HG03432 (cell line): ENCODE data around the gene TPST2.

ENCODE experiments used
- ATAC-seq: cut with Tn5 transposase; IDR thresholded peaks from one replicate; pipeline ENCODE4 v1.9.1; 2021; ENCODE audit warnings: mild to moderate bottlenecking, moderate library complexity; ENCODE audit not compliant: unreplicated experiment

TPST2 gene

GRCh38 chr22:26503758-26504157, 86.2 kb downstream of the TPST2 start:
- no peak for ATAC-seq

GRCh38 chr22:26502688-26503561, 87.0 kb downstream of the TPST2 start:
- no peak for ATAC-seq

DNA sequence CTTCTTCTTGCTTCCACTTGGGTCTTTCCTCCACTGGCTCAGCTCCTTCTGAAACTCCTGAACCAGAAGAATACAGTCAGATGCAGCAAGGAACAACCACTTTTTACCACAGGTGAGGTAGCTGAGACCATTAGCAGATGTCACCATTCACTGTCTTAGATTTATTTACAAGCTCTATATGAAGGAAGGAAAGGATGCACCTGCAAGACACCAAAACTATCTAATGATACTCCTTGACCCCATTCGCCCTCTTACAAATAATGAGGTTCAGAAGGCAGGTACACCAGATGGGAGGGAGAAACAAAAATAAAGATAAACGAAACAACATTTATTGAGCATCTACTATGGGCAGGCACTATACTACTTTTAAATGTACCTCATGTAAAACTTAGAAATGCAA, 87.9 kb downstream of the TPST2 start:
- ATAC-seq: no peak

- ATAC-seq: no peak
Measured at GRCh38 chr22:26499188-26499703, 90.7 kb downstream of the TPST2 start.

GRCh38 chr22:26496456-26496855, 93.5 kb downstream of the TPST2 start:
- no peak for ATAC-seq

DNA sequence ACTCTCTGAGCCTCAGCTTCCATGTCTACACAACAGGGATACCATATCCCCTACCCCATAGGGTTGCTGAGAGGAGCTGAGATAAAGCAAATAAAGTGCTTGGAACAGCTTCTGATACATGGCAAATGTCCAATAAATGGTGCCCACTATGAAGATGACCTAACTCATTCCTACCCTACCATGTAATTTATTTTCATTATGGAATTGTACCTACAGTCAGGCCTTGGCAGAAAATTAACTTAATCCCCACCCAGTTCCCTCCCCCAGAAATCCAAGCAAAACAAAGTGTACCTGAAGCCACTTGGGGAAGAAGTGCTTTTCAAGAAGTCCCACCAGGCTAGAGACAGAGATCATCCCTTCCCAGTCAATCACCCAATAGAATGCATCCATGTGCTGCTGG, 95.4 kb downstream of the TPST2 start:
- ATAC-seq: no peak

- ATAC-seq: no peak
Measured at GRCh38 chr22:26492220-26492619, 97.7 kb downstream of the TPST2 start.

DNA sequence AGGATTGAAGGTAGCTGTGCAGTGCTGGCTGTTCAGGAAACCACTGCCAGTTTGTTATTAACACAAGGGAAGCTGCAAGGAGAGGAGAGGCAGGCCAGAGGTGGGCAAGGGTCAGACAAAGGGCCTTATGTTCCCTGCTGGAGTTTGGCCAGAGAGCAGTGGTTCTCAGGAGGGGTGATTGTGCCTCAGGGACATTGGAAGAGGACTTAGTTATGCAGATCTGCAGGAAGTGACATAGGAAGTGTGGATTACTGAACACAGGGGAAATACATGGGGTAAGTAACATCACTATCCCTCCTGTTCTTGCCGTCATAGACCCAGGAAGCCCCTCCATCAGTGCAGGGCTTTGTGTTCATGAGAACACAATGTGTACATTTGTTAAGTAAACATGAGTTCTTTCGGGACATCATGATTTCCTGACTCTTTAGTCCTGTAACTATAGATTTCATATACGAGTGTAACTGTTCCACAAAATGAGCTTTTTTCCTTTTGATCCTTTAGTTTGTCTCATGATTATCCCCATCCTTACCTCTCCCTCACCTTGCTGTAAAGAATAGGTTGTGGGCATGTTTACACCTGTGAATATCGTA, 100.4 kb downstream of the TPST2 start:
- no peak for ATAC-seq

- no peak for ATAC-seq
Measured at GRCh38 chr22:26487996-26488395, 101.9 kb downstream of the TPST2 start.

- ATAC-seq: no peak
Measured at GRCh38 chr22:26486394-26486793, 103.5 kb downstream of the TPST2 start.

- no peak for ATAC-seq
Measured at GRCh38 chr22:26485806-26486390, 104.0 kb downstream of the TPST2 start.

GRCh38 chr22:26485013-26485412, 104.9 kb downstream of the TPST2 start:
- ATAC-seq: no peak

DNA sequence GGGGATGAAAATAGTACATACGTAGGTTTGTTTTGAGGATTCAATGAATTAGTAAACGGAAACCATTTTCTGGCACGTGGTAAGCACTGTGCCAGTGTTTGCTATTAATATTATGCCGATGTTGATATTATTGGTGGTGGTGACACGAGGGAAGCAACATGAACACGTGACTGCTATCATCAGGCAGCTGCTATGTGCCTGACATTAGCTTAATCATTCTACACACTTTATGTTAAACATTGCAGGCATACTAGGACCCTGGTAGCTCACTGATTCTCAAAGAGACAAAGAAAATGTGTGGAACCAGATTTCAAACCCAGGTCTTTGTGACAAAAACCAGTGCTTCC, 105.6 kb downstream of the TPST2 start:
- ATAC-seq: no peak

DNA sequence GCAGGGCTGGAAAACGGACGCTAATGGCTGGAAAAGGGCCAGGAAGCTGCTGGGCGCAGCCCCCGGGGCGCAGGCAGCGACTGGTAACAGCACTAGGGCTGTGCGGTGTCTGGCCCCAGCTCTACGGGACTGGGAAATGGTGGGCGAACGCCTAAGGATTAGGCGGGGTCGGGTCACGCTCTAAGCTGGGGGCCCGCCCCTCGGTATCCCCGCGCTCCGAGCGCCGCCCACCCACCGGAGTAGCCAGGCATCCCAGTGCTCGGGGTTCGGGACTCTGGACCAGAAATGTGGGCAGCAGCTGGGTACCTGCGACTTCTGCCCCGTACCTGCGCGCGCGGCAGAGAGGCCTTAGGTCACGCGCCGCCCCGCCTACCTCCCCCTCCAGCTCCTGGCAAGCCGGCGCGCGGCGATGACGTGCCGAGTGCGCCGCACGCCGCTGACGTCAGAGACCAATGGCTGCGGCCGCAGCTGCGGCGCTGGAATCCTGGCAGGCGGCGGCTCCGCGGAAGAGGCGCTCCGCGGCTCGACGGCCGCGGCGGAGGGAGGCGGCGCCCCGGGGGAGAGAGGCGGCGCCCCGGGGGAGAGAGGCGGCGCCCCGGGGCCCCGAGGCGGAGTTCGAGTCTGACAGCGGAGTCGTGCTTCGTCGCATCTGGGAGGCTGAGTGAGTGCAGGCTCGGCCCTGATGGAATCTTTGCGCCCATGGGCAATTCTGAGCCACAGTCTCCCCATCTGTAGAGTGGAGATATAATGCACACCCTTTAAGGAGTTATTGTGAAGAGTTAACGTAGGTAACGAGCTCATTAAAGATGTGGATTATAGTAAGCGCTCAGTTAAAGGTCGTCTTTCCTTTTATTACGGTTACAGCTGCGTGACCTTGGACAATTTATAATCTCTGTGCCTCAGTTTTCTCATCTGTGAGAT, 106.2 kb downstream of the TPST2 start, which contains the start of the genes HPS4 and SRRD:
Gene HPS4 (minus strand): TSS at position 345 of the 921 bp plus-strand sequence. CDS start 2,021 bp downstream, outside the sequence.
Gene SRRD (plus strand): TSS at position 439 of the 921 bp plus-strand sequence. CDS start 14 bp downstream, at position 453.
- ATAC-seq: peak; percentile 80

DNA sequence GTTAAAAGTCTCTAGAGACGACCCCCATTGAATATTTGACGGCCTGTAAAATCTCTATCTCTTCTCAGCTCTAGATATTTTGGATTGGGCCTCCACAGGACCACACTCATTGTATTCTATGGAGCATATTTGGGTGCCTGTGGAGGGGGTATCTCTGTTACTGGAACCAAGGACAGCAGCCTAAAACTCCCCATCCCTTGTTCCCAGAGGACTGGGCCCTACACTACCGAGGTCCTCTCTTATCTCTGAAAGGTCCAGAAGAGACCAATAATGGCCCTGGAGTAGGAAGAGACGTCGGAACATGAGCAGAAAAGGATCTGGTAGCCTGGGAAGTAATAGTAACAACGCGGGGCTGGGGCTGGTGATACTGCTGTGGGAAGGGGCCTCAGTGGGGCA, 106.9 kb downstream of the TPST2 start:
- no peak for ATAC-seq

- no peak for ATAC-seq
Measured at GRCh38 chr22:26482161-26482560, 107.8 kb downstream of the TPST2 start.

DNA sequence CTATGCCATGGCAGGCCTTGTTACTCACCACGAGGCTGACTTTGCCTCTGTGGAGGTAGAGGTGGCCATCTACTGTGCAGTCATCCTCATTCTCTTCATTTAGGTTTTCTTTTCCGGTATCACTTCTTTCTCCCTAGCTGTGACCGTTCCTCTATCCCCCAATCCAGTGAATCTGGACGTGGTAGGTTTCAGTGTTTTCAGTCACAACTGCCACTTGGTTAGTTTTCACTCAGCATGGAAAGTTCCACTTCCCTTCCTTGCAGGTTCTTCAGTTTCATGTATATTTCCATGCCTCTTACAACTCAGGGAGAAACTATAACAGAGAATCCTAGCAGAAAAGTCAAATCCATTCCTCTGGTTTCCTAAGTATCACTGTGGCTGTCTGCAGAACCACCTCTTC, 108.2 kb downstream of the TPST2 start:
- no peak for ATAC-seq

DNA sequence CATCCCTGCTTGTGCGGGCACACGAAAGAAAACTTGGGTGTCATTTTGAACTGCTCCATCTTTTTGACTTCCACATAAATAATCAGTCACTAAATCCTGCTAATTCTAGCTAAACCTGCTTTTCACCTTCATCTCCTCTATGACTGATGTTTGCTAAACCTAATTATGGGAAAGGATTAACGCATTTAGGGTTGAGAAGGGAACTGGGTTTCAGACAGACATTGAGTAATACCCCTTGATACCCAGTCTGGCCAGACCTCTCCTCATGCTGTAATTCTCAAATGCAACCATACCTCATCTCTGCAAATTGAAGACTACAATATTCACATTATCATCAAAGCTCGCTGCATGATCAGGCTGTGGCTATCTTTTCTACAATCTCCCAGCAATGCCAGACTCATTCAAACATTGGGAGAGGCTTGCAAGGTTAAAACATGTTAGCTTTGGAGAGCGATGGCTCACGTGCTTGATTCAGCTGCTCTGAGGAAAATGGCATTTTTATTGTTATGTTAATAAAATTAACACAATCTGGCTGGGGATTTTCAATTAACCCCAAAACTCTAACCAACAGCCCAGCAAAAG, 108.7 kb downstream of the TPST2 start:
- ATAC-seq: no peak

GRCh38 chr22:26480611-26480932, 109.4 kb downstream of the TPST2 start:
- no peak for ATAC-seq

DNA sequence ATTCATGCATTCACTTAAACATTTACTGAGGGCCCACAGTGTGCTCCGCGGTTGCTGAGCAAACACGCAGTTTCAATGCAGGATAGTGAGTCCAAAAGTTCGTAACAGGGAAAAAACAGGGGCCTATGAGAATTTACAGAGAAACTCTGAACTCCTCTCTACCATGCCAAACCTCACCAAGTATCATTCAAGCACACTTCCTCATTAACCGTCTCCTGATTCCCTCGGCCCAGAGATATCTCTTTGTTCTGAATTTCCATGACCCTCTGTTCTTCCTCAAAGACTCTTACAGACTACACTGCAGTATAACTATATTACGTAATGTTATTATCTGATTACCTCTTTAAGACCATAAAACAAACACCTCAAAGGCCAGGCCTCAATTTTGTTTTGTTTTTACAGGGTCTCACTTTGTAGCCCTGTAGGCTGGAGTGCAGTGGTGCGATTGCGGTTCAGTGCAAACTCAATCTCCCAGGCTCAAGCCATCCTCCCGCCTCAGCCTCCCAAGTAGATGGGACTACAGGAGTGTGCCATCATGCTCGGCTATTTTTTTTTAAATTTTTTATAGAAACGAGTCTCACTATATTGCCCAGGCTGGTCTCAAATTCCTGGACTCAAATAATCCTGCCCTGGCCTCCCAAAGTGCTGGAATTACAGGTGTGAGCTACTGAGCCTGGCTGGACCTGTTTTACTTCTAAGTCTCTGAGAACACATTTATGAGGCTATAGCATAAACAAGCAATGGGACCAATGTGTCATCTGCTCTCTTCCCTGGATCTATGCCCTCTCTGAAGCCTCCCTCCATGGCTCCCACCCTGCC, 109.9 kb downstream of the TPST2 start:
- no peak for ATAC-seq
